PC-3 (cell line): ENCODE measurements around the gene CACNG5.

Source experiments
- EZH2 ChIP-seq: fragments of 300-600 bp; sonication (generic); IDR thresholded peaks from one replicate; pipeline ENCODE4 v1.6.1; 2017; ENCODE audit warnings: antibody characterized with exemption, mild to moderate bottlenecking, low read length; ENCODE audit not compliant: unreplicated experiment
- EZH2phosphoT487 ChIP-seq: fragments of 300-600 bp; sonication (generic); IDR thresholded peaks from 2 replicates; pipeline ENCODE4 v1.6.1; 2018; ENCODE audit warnings: mild to moderate bottlenecking, antibody characterized with exemption, low read length, borderline replicate concordance

GRCh38 chr17:66849851-66850580 lies 15.1 kb downstream of the CACNG5 start:
- TF ChIP-seq EZH2 (no peak), EZH2phosphoT487 (no peak)
